Head of caudate nucleus (tissue), 42 donors: Measurements from ENCODE around the gene CLIC6.
"Not testable (repeated sequence)": the region's sequence is repeated elsewhere in the genome, so short reads cannot be mapped to it uniquely, and the experiment has no call there.

ENCODE experiments used
- DNase-seq, 42 donors: peaks; one replicate each; pipeline versions ENCODE4 v3.0.0 to v3.0.0-alpha.2; 2020 to 2021; ENCODE audit warnings: mixed read lengths in 7 of 42
- intact Hi-C: fragments of 100-400 bp; cut with DNase I; formaldehyde crosslinking; loops from one replicate; pipeline ENCODE4 v1.15.0; 2022

The CLIC6 gene

DNA sequence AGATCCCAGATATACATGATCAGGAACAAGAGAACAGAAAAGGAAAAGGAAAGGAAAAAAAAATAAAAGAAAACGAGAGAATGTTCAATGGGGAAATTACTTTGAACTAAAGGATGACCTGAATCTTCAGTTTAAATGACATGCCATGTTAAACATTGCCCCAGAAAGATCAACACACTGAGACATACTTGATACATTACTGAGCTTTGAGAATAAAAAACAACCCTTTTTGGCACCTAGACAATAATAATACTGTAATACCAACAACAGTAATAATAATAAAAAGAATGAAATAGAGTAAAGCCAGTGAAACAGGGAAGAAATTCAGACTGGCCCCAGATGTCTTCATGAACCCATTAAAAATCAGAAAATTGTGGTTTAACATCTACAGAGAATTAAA is 44.8 kb downstream of the CLIC6 start:
- no peak for DNase-seq
- intact Hi-C loops: no loop called here

GRCh38 chr21:34715518-34715917 is 46.7 kb downstream of the CLIC6 start:
- peak in 28 of 42 donors; percentile 4 to 69 (median 35) for DNase-seq
- intact Hi-C loops: no loop called here

GRCh38 chr21:34715985-34716596 is 47.3 kb downstream of the CLIC6 start:
- intact Hi-C loops: no loop called here
- DNase-seq: no peak

DNA sequence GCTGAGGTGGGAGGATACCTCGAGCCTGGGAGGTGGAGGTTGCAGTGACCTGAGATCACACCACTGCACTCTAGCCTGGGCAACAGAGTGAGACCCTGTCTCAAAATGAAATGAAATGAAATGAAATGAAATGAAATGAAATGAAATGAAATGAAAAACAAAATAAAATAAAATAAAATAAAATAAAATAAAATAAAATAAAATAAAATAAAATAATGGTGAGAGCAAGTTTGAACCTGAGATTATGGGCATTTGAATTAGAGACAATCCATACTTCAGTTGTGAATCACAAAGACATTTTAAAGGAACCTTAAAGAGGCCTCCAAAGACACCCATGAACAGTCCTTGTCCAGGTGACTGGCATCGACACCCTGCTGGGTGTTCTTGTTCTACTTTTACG is 49.7 kb downstream of the CLIC6 start:
- intact Hi-C loops, DNase-seq: not testable (repeated sequence)

GRCh38 chr21:34722684-34723300 is 54.0 kb downstream of the CLIC6 start:
- intact Hi-C loops: no loop called here
- DNase-seq: no peak

- intact Hi-C loops: no loop called here
- no peak for DNase-seq
Observed at GRCh38 chr21:34724131-34724856, 55.5 kb downstream of the CLIC6 start.

DNA sequence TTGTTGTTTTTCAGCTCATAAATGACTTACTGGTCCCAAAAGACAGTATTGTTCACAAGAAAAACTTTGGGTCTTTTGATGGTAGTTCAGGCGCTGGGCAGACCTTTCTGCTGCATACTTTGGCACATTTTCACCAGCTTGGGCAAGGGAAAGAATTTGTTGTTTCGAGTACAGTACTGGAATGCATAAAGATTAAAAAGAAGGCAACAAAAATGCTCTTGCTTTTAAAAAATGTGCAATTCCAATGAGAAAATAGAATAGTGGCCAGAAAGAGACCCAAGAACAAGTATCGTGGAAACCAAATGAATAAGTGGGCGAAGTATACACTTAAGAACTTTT is 56.0 kb downstream of the CLIC6 start:
- intact Hi-C loops: no loop called here
- no peak for DNase-seq

DNA sequence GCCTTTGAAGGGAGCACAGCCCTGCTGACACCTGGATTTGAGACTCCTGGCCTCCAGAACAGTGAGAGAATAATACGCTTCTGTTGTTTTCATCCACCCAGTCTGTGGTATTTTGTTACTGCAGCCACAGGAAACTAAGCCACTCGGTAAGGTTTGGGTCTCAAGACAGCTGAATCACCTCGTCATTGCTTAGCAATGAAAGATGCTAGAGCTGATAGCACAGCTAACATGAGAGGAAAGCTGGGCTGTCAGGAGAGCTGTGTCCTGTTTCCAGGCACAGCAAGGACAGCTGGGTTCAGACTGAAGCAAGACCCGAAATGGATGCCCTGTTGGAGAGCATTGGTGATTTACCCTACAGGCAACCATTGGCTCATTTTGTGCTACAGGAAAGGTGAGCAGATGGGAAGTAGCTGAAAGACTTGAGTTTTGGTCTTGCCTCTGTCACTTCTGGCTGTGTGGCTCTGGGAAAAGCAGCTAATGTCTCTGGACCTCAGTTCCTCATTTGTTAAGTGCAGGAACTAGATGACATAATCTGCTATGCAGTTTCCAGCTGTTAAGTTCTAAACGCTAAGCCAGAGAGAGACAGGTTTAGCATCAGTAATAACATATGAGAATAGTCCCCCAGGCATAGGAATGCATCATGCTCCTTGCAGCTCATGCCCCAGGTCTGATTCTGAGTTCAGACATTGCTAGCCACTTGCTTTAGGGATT is 58.0 kb downstream of the CLIC6 start:
- intact Hi-C loops: no loop called here

DNA sequence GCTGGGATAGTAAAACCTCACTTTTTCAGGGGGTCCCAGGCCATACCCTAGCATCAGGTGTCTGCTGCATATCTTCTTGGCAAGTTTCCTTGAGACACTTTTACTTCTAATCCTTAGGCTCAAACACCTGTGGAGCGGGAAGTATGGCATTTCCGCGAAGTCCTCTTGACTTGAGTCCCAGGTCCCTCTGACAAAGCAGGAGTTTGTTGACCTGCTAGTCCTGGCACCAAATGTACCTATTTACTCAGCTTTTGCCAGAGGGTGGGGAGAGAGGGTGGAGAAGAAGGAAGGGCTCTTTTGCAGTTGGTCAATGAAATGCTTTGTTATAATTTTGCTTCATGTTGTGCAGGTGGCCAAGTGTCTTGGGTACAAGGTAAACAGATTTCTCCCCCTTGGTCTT is 59.7 kb downstream of the CLIC6 start:
- no peak for DNase-seq
- intact Hi-C loops: no loop called here

More for the DNA sequence above, 58.0 kb downstream of the CLIC6 start:
- DNase-seq: no peak

- intact Hi-C loops: no loop called here
- DNase-seq: no peak
Observed at GRCh38 chr21:34730194-34730593, 61.4 kb downstream of the CLIC6 start.

GRCh38 chr21:34730756-34731445 is 62.1 kb downstream of the CLIC6 start:
- DNase-seq: no peak
- intact Hi-C loops: no loop called here

DNA sequence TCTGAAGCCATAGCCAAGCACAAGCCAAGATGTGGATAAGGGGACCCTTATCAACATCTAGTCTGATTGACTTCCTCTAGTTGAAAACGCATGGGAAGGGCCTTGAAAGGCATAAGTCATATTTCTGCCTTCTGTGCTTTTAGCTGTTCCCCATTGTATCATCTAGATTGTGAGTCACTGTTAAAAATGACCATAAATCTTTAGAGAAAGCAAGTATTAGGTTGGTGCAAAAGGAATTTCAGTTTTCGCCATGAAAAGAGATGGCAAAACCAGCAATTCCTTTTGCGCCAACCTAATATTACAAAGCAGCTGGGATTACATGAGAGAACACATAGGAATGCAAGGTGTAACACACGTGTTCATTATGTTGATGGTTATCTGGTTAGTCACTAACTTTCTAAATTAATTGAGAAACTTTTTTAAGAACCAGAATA is 63.6 kb downstream of the CLIC6 start:
- intact Hi-C loops: no loop called here
- DNase-seq: no peak

GRCh38 chr21:34733852-34734251 is 65.1 kb downstream of the CLIC6 start:
- DNase-seq: no peak
- intact Hi-C loops: no loop called here

DNA sequence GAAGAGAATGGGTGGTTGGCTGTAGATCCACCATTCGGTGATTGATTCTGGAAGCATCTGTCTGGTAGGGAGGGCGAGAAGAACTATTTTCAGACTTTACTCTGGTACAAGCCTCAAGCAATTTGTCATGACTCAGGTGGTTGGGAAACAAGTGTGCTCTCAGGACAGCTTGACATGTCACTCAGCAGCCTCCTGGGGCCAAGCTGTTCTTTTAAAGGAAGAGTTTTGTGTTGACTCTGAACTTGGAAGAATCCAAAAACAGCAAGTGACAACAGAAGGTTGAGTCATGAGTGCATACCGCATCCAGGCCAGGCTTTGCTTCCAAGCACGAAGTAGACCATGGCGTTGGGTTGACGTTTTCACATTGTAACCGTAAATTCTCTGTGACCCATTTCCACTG is 65.9 kb downstream of the CLIC6 start:
- no peak for DNase-seq
- intact Hi-C loops: no loop called here

DNA sequence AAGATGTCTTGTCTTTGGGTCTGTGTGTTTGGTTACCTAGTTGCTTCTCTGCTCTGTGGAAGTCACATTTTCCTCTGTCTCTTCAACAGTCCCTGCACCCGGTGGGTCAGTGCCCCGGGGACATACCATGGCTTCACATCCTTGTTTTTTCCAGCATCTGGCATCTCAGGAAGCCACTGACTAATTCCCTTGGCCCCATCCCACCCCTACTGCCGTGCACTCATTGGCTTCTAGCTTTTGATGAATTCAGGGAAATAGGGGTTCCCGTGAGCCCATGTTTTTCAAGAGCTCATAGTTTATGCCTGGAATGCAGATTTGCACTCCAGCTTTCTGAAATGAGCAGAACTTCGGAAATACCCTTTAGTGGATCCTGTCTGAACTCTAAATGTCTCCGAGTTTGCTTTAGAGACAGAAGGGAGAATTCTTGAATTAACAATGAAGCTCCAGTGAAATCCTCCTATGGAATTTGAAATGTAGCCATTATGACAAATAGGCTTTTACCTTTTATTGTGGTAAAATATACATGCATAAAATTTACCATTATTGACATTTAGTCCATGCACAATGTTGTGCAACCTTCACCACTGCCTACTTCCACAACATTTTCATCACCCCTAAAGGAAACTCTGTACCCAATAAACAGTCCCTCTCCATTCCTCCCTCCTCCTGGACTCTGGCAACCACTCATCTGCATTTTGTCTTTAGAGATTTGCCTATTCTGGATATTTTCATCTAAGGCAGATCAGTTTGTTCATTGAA is 67.5 kb downstream of the CLIC6 start:
- intact Hi-C loops: no loop called here
- DNase-seq: no peak

GRCh38 chr21:34737115-34737514 is 68.3 kb downstream of the CLIC6 start:
- DNase-seq: no peak
- intact Hi-C loops: no loop called here

DNA sequence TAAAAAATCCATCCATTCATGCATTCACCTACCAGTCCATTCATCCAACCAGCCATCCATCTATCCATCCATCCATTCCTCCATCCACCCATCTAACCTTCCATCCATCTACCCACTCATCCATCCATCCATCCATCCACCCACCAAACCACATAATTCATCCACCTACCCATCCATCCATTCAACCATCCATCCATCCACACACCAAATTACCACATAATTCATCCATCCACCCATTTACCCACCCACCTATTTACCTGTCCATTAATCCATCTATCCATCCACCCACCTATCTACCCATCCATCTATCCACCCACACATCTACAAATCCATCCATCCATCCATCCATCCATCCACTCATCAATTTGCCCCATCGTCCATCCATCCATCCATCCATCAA is 71.4 kb downstream of the CLIC6 start:
- intact Hi-C loops: no loop called here
- DNase-seq: no peak

- intact Hi-C loops: no loop called here
Observed at GRCh38 chr21:34743285-34743684, 74.5 kb downstream of the CLIC6 start.

GRCh38 chr21:34743831-34744230 is 75.0 kb downstream of the CLIC6 start:
- intact Hi-C loops: no loop called here
- DNase-seq: no peak

More at GRCh38 chr21:34743285-34743684, 74.5 kb downstream of the CLIC6 start:
- DNase-seq: no peak
